Lung (tissue), 12 donors: ENCODE data around the gene SCAANT1. TPM values are rescaled to one million over a fixed set of nuclear protein-coding genes. Genes with fewer than 3 reads are reported as not detected.

Source experiments
- ATAC-seq: fragments of 200-7000 bp; cut with Tn5 transposase; one replicate; pipeline ENCODE4 v1.9.1; 2020; ENCODE audit warnings: moderate number of reproducible peaks; ENCODE audit not compliant: insufficient read depth, low FRiP score
- DNase-seq, 3 donors: peaks; one replicate each; pipeline ENCODE4 v3.0.0-alpha.2; 2013 to 2017
- H3K27ac ChIP-seq, 2 donors: one replicate each; pipeline ENCODE4 v1.5.1; 2013; ENCODE audit warnings: mild to moderate bottlenecking in 2 of 2, moderate library complexity in 2 of 2, control low read depth in 1 of 2, inconsistent platforms in 1 of 2, low read depth in 1 of 2, low read length in 1 of 2
- H3K27me3 ChIP-seq, 3 donors: one replicate each; pipeline ENCODE4 v1.5.1; 2013; ENCODE audit warnings: low read length in 2 of 3; ENCODE audit not compliant: control insufficient read depth in 3 of 3, insufficient read depth in 3 of 3
- H3K36me3 ChIP-seq, 4 donors: one replicate each; pipeline ENCODE4 v1.5.1; 2013; ENCODE audit warnings: low read length in 4 of 4, mild to moderate bottlenecking in 1 of 4, moderate library complexity in 1 of 4; ENCODE audit not compliant: control insufficient read depth in 4 of 4, insufficient read depth in 4 of 4
- H3K4me1 ChIP-seq, 5 donors: one replicate each; pipeline ENCODE4 v1.5.1; 2013; ENCODE audit warnings: low read length in 5 of 5, mild to moderate bottlenecking in 2 of 5, moderate library complexity in 1 of 5; ENCODE audit not compliant: control insufficient read depth in 5 of 5, insufficient read depth in 5 of 5
- H3K4me3 ChIP-seq: one replicate; pipeline ENCODE4 v1.5.1; 2013; ENCODE audit warnings: mild to moderate bottlenecking, control low read depth, moderate library complexity
- H3K9ac ChIP-seq, 2 donors: one replicate each; pipeline ENCODE4 v1.5.1; 2013; ENCODE audit warnings: low read length in 2 of 2, control low read depth in 1 of 2; ENCODE audit not compliant: insufficient read depth in 1 of 2
- H3K9me3 ChIP-seq, 4 donors: one replicate each; pipeline ENCODE4 v1.5.1; 2013; ENCODE audit warnings: low read length in 3 of 4, mild to moderate bottlenecking in 1 of 4, moderate library complexity in 1 of 4; ENCODE audit not compliant: control insufficient read depth in 4 of 4, insufficient read depth in 3 of 4
- CTCF ChIP-seq: IDR thresholded peaks from 2 replicates; pipeline ENCODE4 v1.5.1; 2012; ENCODE audit warnings: mild to moderate bottlenecking; ENCODE audit errors: control extremely low read depth, extremely low read depth
- WGBS, 2 donors: extraction: QIAGEN DNeasy Blood & Tissue Kit; methylation state at CpG; one replicate each; pipeline ENCODE4 v1.1.7; 2013; 5-methylcytosine and 5-hydroxymethylcytosine counted together
- polyA plus RNA-seq, 2 donors: library from polyadenylated mRNA; stranded (reverse); fragments of 200-250 nt; gene quantifications; one replicate each; pipeline ENCODE4 v1.2.1, GENCODE V29; 2013
- total RNA-seq, 2 donors: library from RNA; depleted of rRNA in 1 of 2; stranded (reverse); fragments of >200 nt in 1 of 2; gene quantifications; one replicate each; pipeline ENCODE4 v1.2.1, GENCODE V29; 2014 to 2021
- donor health status: control.
- donor health status: control.
- donor health status: Bipolar disorder and iron deficiency.
- donor health status: healthy.
- donor health status: DM: yes; HTN: yes; CAD: no.

SCAANT1 gene
- total and polyA plus RNA-seq, 4 donors, result not detected

DNA sequence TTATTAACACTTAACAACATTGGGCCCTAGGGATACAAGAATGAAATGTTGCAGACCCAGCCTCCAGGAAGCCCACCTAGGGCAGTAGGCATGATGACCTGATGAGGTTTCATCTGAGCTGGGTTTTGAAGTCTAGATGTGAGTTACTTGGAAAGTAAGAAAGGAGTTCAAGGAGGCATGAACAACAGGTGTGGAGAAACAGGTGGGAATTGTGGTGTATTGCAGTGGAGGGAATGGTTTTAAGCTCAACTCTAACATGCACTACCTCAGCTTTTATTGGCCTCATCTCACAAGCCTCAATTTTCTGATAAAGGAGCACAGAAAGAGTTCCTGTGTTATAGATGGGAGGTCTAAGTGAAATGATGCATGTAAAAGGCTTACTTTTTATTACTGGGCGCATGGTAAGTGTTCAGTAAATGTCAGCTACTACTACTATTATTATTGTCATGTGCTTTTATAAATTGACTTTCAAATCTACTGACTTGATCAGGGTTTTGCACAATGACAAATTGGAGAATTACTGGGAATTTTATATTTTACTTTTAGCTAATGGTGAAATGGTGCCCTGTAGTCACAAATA is 19.3 kb downstream of the SCAANT1 start:
- Histone ChIP-seq H3K4me3 (no peak overlapping the region), H3K9me3 (no peaks in the 10 kb centered on the region), H3K36me3 (peaks cover 0 to 6% (median 0%) of the 10 kb centered on the region in 4 donors), H3K4me1 (peaks cover 0 to 13% (median 4%) of the 10 kb centered on the region in 5 donors), H3K27ac (no peak overlapping the region), H3K27me3 (no peaks in the 10 kb centered on the region), H3K9ac (no peak overlapping the region)
- no peak for DNase-seq
- no peak for TF ChIP-seq CTCF
- no peak for ATAC-seq
- 97 to 98% methylated on average over 1 of the region's 1 CpG for WGBS, 2 donors

DNA sequence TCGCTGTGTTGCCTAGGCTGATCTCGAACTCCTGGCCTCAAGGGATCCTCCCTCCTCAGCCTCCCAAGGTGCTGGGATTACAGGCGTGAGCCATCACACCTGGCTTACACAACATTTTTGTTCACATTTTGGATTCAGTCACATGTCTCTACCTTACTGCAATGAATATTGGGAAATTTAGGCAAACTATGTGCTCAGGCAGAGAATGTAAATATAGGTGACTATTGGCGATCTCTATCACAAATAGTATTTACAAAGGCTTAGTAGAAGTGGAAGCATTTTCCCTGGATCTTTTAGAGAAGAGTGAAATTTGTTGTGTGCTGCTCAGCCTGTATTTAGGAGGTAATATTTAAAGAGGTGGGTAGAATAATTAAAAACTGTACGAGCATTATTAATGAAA is 20.7 kb downstream of the SCAANT1 start:
- Histone ChIP-seq H3K27ac (no peak overlapping the region), H3K27me3 (no peaks in the 10 kb centered on the region), H3K4me1 (peaks cover 1 to 19% (median 5%) of the 10 kb centered on the region in 5 donors), H3K4me3 (no peak overlapping the region), H3K9me3 (no peaks in the 10 kb centered on the region), H3K36me3 (peaks cover 0 to 6% (median 0%) of the 10 kb centered on the region in 4 donors), H3K9ac (no peak overlapping the region)
- no peak for ATAC-seq
- TF ChIP-seq CTCF, result no peak
- DNase-seq, result no peak
- 95 to 97% methylated on average over 5 of the region's 5 CpGs for WGBS, 2 donors

GRCh38 chr3:63886858-63887257 is 25.3 kb downstream of the SCAANT1 start:
- no peak for TF ChIP-seq CTCF
- Histone ChIP-seq H3K4me1 (peaks cover 0 to 13% (median 4%) of the 10 kb centered on the region in 5 donors), H3K4me3 (no peak overlapping the region), H3K27me3 (no peaks in the 10 kb centered on the region), H3K9me3 (no peaks in the 10 kb centered on the region), H3K27ac (no peak overlapping the region), H3K9ac (no peak overlapping the region), H3K36me3 (peaks cover 0 to 2% (median 0%) of the 10 kb centered on the region in 4 donors)
- DNase-seq (no peak), ATAC-seq (no peak)
- WGBS, 2 donors, result 45 to 62% methylated on average over 3 of the region's 3 CpGs

- DNase-seq (no peak), ATAC-seq (no peak)
- Histone ChIP-seq H3K9ac (no peak overlapping the region), H3K36me3 (no peaks in the 10 kb centered on the region), H3K4me3 (no peak overlapping the region), H3K27me3 (no peaks in the 10 kb centered on the region), H3K27ac (no peak overlapping the region), H3K4me1 (peaks cover 0 to 14% (median 3%) of the 10 kb centered on the region in 5 donors), H3K9me3 (no peaks in the 10 kb centered on the region)
- no peak for TF ChIP-seq CTCF
- 98 to 99% methylated on average over 5 of the region's 5 CpGs for WGBS, 2 donors
Observed at GRCh38 chr3:63880653-63881052, 31.5 kb downstream of the SCAANT1 start.
